HepG2 (cell line): ENCODE results near the gene FGFBP2. TPM values are rescaled to one million over a fixed set of nuclear protein-coding genes. Genes with fewer than 3 reads are reported as not detected.

Experiments
- ATAC-seq: fragments of 200-7000 bp; cut with Tn5 transposase; 3 replicates; pipeline ENCODE4 v1.9.1; 2020; ENCODE audit warnings: mild to moderate bottlenecking, moderate library complexity
- BruUV-seq: library from RNA; stranded (reverse); fragments of 400-500 nt; replicated peaks from 2 replicates; lab custom pipeline; 2021; lab: Mats Ljungman, UMichigan
- CTCF ChIA-PET: fragments of 300-600 bp; formaldehyde crosslinking; extraction: SDS; loops from one replicate; lab custom pipeline; 2021; ENCODE audit warnings: low total read pairs, inconsistent platforms, low intra/inter-chr PET ratio; lab: Yijun Ruan, JAX
- POLR2A ChIA-PET: fragments of 350-600 bp; sonication (Branson Sonifier 250); formaldehyde crosslinking; loops from one replicate; lab custom pipeline; 2020; ENCODE audit warnings: antibody characterized with exemption, inconsistent platforms; lab: Yijun Ruan, JAX
- DNase-seq: peaks from one replicate; pipeline ENCODE4 v3.0.0-alpha.2; 2015; ENCODE audit warnings: low spot score
- FAIRE-seq: peaks from 3 replicates; lab custom pipeline; 2011; peaks lifted over from hg19 to GRCh38; lab: Jason Lieb, UNC
- H2AFZ ChIP-seq: one replicate; pipeline ENCODE4 v1.6.1; 2011; ENCODE audit warnings: low read length, inconsistent platforms
- H3K27ac ChIP-seq: fragments of 300-600 bp; 3 replicates; pipeline ENCODE4 v1.8.0; 2011; ENCODE audit warnings: mixed run types, mild to moderate bottlenecking, mixed read lengths, low read length, inconsistent platforms; ENCODE audit not compliant: insufficient read depth; ENCODE audit errors: extremely low read length
- H3K27me3 ChIP-seq, 2 experiments: fragments of 200-600 bp in 1 of 2; 2 replicates in 1 of 2; 3 replicates in 1 of 2; pipeline versions ENCODE4 v1.6.0 to v1.8.0; 2011; ENCODE audit warnings: low read length in 2 of 2, mild to moderate bottlenecking in 2 of 2, moderate library complexity in 2 of 2, inconsistent platforms in 1 of 2; ENCODE audit not compliant: insufficient read depth in 2 of 2, control insufficient read depth in 1 of 2
- H3K36me3 ChIP-seq, 2 experiments: fragments of 200-600 bp in 1 of 2; replicated peaks in 1 of 2; 2 replicates in 1 of 2; 3 replicates in 1 of 2; pipeline versions ENCODE4 v1.5.1 to v1.8.0; 2011; ENCODE audit warnings: low read length in 2 of 2, inconsistent platforms in 1 of 2; ENCODE audit not compliant: insufficient read depth in 2 of 2, control insufficient read depth in 1 of 2
- H3K4me1 ChIP-seq: 2 replicates; pipeline ENCODE4 v1.5.1; 2012; ENCODE audit warnings: low read length, inconsistent platforms; ENCODE audit not compliant: insufficient read depth
- H3K4me2 ChIP-seq: 2 replicates; pipeline ENCODE4 v1.6.0; 2011; ENCODE audit warnings: low read depth, low read length, inconsistent platforms
- H3K4me3 ChIP-seq, 3 experiments: fragments of 200-600 bp in 1 of 3; sonication (generic), shearing (Covaris generic) in 1 of 3; replicated peaks in 1 of 3; 2 replicates each; pipeline ENCODE4 v1.5.1; 2011 to 2016; ENCODE audit warnings: low read length in 3 of 3, inconsistent platforms in 2 of 3, low read depth in 2 of 3, mild to moderate bottlenecking in 2 of 3, control low read depth in 1 of 3, mixed read lengths in 1 of 3; ENCODE audit not compliant: insufficient read depth in 1 of 3
- H3K79me2 ChIP-seq: one replicate; pipeline ENCODE4 v1.6.1; 2011; ENCODE audit warnings: low read length, inconsistent platforms; ENCODE audit not compliant: insufficient read depth
- H3K9ac ChIP-seq: 2 replicates; pipeline ENCODE4 v1.6.0; 2011; ENCODE audit warnings: mild to moderate bottlenecking, low read depth, low read length, inconsistent platforms; ENCODE audit not compliant: insufficient read depth
- H3K9me3 ChIP-seq: 2 replicates; pipeline ENCODE4 v1.5.1; 2012; ENCODE audit warnings: mild to moderate bottlenecking, low read length
- H4K20me1 ChIP-seq: 2 replicates; pipeline ENCODE4 v1.6.0; 2011; ENCODE audit warnings: inconsistent platforms, mild to moderate bottlenecking, low read length, moderate library complexity; ENCODE audit not compliant: insufficient read depth
- FOXA3 ChIP-seq: IDR thresholded peaks from 2 replicates; pipeline ENCODE4 v1.6.1; 2016; ENCODE audit warnings: missing genetic modification reagents, missing compliant biosample characterization
- MAFF ChIP-seq: IDR thresholded peaks from 2 replicates; pipeline ENCODE4 v1.6.1; 2011; ENCODE audit warnings: low read depth, low read length, improper control_type of control experiment
- SMAD1 ChIP-seq: sonication (generic); formaldehyde crosslinking; IDR thresholded peaks from 2 replicates; pipeline ENCODE4 v1.4.0; 2020; ENCODE audit warnings: missing genetic modification reagents, low read depth, mild to moderate bottlenecking, borderline replicate concordance
- STAG1 ChIP-seq: sonication (generic); formaldehyde crosslinking; IDR thresholded peaks from 2 replicates; pipeline ENCODE4 v1.4.0; 2020; ENCODE audit warnings: missing genetic modification reagents
- XRCC5 ChIP-seq: fragments of 200-400 bp; formaldehyde crosslinking; optimal IDR thresholded peaks from 2 replicates; pipeline ENCODE3; 2017; ENCODE audit warnings: mild to moderate bottlenecking, low read length
- ZFP1 ChIP-seq: IDR thresholded peaks from 2 replicates; pipeline ENCODE4 v1.6.1; 2016
- ZNF543 ChIP-seq: sonication (generic); formaldehyde crosslinking; IDR thresholded peaks from 2 replicates; pipeline ENCODE4 v1.4.0; 2020; ENCODE audit warnings: mild to moderate bottlenecking, missing genetic modification reagents
- WGBS: methylation state at CpG from one replicate; pipeline ENCODE4 v1.1.6; 2017; ENCODE audit warnings: low lambda C conversion rate; 5-methylcytosine and 5-hydroxymethylcytosine counted together
- in situ Hi-C: cut with HindIII; loops from 2 replicates; pipeline ENCODE4 v1.10.0; 2017; ENCODE audit warnings: low pct_unique_long_range_greater_than_20kb; ENCODE audit not compliant: extremely low pct_ligation_motif_present
- intact Hi-C: fragments of 100-400 bp; cut with micrococcal nuclease; formaldehyde crosslinking; loops from one replicate; pipeline ENCODE4 v1.10.0; 2022; ENCODE audit not compliant: unreplicated experiment
- polyA plus RNA-seq, 8 experiments: library from polyadenylated mRNA; depleted of rRNA in 3 of 8; stranded (reverse) in 7 of 8; unstranded in 1 of 8; fragments of >200 nt; fragmentation: Illumina TruSeq in 4 of 8; extraction: Trizol in 4 of 8; gene quantifications; 2 replicates each; pipeline versions ENCODE4 v1.2.1 to v1.2.3, GENCODE V29; 2011 to 2016; ENCODE audit warnings: low read depth in 4 of 8, missing spikeins in 1 of 8, mixed read lengths in 1 of 8; ENCODE audit not compliant: insufficient read depth in 1 of 8
- total RNA-seq, 5 experiments: library from RNA; depleted of rRNA; stranded (reverse); fragments of >200 nt; fragmentation: Illumina TruSeq; extraction: Trizol; gene quantifications; 2 replicates each; pipeline ENCODE4 v1.2.3, GENCODE V29; 2016; ENCODE audit warnings: low read depth in 1 of 5
- TF ChIP-seq, protein P1 (sequence below): sonication (generic); formaldehyde crosslinking; IDR thresholded peaks from 2 replicates; pipeline ENCODE4 v1.4.0; 2020; ENCODE audit warnings: mild to moderate bottlenecking, missing genetic modification reagents
- TF ChIP-seq, protein P2 (sequence below): sonication (generic); formaldehyde crosslinking; IDR thresholded peaks from 2 replicates; pipeline ENCODE4 v1.5.0; 2020; ENCODE audit warnings: missing genetic modification reagents
- TF ChIP-seq, protein P3 (sequence below): sonication (generic); formaldehyde crosslinking; IDR thresholded peaks from 2 replicates; pipeline ENCODE4 v1.5.1; 2020; ENCODE audit warnings: mild to moderate bottlenecking, missing genetic modification reagents

FGFBP2 gene
- total and polyA plus RNA-seq, 2 of the 13 experiments (the other 11 are each of a cell fraction or from before 2014, with no cell fraction given), result not detected

DNA sequence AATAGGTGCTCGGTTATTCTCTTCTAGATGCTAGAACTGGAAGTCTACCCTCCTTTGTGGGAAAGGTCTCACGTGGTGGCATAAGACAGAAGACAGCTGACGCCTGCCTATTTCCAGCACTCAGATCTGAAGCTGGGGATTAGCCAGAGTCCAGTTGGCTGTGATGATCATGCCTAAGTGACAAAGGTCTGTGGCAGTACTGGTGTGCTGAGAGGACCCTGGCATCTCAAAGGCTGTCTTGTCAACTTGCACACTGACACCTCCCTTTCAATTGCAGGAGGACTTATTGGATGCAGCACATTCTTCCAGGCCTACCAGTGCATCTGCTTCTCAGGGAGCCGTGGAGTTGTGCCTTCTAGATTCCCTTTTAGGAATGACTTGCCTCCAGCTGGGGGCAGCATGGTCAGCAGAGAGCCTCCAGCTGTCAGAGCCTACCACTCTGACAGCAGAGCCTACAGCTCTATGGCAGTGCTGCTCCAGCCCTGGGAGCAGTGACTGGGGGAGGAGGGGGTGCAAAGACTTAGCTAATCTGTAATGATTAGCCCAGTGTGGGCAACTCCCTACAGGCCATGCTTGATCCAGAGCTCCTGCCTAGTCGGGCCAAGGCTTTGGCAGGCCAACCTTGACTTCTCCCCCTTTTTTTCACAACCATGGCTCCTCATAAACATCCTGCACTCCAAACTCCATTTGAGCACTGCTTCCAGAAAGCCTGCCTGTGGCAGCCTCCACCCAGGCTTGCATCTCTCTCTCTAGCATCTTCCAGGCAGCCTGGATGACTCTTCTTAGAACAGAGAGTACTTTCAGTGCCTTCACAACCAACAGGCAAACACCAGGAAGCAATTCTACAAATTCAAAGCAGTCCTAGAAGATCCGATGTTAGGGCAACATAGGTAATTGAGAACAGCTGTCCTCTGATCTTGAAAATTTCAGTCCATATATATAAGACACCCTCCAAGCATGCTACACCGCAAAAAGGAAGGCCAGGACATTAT, 13.8 kb upstream of the FGFBP2 start:
- no TSS peak for BruUV-seq
- no peaks in the 10 kb centered on the region for H3K79me2 ChIP-seq
- H3K27me3 ChIP-seq, result peaks cover 0 to 2% of the 10 kb centered on the region in 2 experiments; a peak in 1 of 5 replicates
- H3K9ac ChIP-seq, result no peak overlapping the region
- H3K4me1 ChIP-seq, result no peaks in the 10 kb centered on the region
- H3K27ac ChIP-seq, result no peak overlapping the region
- intact Hi-C loops (no loop called here), in situ Hi-C loops (no loop called here)
- H4K20me1 ChIP-seq, result no peaks in the 10 kb centered on the region
- H3K4me3 ChIP-seq, result no peak overlapping the region
- DNase-seq (no peak), FAIRE-seq (no peak), ATAC-seq (peak; percentile 89)
- no peaks in the 10 kb centered on the region for H3K9me3 ChIP-seq
- CTCF ChIA-PET, result no interaction called here
- H3K4me2 ChIP-seq, result no peak overlapping the region
- no peak overlapping the region for H2AFZ ChIP-seq
- POLR2A ChIA-PET, result no interaction called here
- H3K36me3 ChIP-seq, result no peaks in the 10 kb centered on the region
- 49% methylated on average over 7 of the region's 7 CpGs for WGBS
- TF ChIP-seq MAFF (no peak), FOXA3 (CRISPR knock-in tag) (no peak), ZFP1 (no peak), STAG1 (CRISPR knock-in tag) (peak; percentile 26), XRCC5 (no peak), SMAD1 (no peak), ZNF543 (CRISPR knock-in tag) (no peak)
- TF ChIP-seq, protein P1, sequence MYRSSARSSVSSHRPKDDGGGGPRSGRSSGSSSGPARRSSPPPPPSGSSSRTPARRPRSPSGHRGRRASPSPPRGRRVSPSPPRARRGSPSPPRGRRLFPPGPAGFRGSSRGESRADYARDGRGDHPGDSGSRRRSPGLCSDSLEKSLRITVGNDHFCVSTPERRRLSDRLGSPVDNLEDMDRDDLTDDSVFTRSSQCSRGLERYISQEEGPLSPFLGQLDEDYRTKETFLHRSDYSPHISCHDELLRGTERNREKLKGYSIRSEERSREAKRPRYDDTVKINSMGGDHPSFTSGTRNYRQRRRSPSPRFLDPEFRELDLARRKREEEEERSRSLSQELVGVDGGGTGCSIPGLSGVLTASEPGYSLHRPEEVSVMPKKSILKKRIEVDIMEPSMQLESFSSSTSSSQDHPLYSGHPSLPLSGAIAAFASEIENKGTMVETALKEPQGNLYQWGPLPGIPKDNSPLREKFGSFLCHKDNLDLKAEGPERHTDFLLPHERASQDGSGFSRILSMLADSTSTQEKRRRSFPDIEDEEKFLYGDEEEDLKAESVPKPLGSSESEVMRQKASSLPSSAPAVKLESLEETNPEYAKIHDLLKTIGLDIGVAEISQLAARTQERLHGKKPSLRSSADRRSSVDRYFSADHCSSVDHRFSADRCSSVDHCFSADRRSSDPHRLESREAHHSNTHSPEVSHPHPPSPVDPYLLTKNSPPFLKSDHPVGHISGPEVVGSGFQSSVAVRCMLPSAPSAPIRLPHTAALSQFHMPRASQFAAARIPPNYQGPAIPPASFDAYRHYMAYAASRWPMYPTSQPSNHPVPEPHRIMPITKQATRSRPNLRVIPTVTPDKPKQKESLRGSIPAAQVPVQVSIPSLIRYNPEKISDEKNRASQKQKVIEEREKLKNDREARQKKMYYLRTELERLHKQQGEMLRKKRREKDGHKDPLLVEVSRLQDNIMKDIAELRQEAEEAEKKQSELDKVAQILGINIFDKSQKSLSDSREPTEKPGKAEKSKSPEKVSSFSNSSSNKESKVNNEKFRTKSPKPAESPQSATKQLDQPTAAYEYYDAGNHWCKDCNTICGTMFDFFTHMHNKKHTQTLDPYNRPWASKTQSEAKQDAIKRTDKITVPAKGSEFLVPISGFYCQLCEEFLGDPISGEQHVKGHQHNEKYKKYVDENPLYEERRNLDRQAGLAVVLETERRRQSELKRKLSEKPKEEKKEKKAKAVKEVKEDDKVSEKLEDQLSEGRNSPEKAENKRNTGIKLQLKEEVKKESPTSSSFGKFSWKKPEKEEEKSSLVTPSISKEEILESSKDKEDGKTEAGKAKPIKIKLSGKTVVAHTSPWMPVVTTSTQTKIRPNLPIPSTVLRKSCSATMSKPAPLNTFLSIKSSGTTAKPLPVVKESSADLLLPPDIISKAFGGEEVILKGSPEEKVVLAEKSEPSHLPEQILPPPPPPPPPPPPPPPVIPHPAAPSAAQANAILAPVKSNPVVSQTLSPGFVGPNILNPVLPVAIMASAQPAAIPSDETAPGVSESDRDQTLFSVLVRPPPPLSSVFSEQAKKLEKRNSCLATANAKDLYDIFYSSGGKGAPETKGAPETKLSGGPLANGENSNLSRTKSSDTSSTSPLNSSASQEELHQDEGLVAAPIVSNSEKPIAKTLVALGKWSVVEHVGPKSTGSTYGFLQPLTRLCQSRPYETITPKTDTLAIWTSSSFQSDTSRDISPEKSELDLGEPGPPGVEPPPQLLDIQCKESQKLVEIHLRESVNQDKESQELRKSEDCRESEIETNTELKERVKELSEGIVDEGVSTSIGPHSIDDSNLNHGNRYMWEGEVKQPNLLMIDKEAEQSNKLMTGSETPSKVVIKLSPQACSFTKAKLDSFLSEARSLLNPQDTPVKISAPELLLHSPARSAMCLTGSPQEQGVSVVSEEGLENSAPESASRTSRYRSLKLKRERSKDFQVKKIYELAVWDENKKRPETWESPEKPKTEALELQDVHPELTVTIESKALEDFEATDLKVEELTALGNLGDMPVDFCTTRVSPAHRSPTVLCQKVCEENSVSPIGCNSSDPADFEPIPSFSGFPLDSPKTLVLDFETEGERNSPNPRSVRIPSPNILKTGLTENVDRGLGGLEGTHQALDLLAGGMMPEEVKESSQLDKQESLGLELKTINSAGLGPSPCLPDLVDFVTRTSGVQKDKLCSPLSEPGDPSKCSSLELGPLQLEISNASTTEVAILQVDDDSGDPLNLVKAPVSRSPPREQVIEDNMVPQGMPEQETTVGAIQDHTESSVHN (CRISPR knock-in tag), result no peak
- TF ChIP-seq, protein P2, sequence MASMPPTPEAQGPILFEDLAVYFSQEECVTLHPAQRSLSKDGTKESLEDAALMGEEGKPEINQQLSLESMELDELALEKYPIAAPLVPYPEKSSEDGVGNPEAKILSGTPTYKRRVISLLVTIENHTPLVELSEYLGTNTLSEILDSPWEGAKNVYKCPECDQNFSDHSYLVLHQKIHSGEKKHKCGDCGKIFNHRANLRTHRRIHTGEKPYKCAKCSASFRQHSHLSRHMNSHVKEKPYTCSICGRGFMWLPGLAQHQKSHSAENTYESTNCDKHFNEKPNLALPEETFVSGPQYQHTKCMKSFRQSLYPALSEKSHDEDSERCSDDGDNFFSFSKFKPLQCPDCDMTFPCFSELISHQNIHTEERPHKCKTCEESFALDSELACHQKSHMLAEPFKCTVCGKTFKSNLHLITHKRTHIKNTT (CRISPR knock-in tag), result no peak
- TF ChIP-seq, protein P3, sequence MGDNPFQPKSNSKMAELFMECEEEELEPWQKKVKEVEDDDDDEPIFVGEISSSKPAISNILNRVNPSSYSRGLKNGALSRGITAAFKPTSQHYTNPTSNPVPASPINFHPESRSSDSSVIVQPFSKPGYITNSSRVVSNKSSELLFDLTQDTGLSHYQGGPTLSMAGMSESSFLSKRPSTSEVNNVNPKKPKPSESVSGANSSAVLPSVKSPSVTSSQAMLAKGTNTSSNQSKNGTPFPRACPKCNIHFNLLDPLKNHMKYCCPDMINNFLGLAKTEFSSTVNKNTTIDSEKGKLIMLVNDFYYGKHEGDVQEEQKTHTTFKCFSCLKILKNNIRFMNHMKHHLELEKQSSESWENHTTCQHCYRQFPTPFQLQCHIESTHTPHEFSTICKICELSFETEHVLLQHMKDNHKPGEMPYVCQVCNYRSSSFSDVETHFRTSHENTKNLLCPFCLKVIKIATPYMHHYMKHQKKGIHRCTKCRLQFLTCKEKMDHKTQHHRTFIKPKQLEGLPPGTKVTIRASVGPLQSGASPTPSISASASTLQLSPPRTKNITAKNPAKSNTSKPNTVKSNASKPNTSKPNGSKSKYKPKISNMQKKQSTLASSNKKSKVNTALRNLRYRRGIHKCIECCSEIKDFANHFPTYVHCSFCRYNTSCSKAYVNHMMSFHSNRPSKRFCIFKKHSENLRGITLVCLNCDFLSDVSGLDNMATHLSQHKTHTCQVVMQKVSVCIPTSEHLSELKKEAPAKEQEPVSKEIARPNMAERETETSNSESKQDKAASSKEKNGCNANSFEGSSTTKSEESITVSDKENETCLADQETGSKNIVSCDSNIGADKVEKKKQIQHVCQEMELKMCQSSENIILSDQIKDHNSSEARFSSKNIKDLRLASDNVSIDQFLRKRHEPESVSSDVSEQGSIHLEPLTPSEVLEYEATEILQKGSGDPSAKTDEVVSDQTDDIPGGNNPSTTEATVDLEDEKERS (CRISPR knock-in tag), result no peak
